Neural cell (in vitro differentiated cells): ENCODE measurements around the gene GNG14. TPM values are rescaled to one million over a fixed set of nuclear protein-coding genes. Genes with fewer than 3 reads are reported as not detected.

Source experiments
- H2AFZ ChIP-seq: fragments of 200-600, 300-800 bp; sonication (generic), shearing (Covaris generic); 2 replicates; pipeline ENCODE4 v1.6.0; 2014; ENCODE audit warnings: low read depth, mild to moderate bottlenecking, antibody characterized with exemption, low read length, moderate library complexity
- H3F3A ChIP-seq: fragments of 200-600 bp; shearing (Covaris generic); 2 replicates; pipeline ENCODE4 v1.6.1; 2016; ENCODE audit warnings: mild to moderate bottlenecking, moderate library complexity, mixed read lengths, antibody characterized with exemption, low read length; ENCODE audit not compliant: insufficient read depth, poor library complexity, severe bottlenecking
- H3K27ac ChIP-seq: fragments of 200-600, 300-800 bp; sonication (generic), shearing (Covaris generic); 2 replicates; pipeline ENCODE4 v1.5.1; 2014; ENCODE audit warnings: mild to moderate bottlenecking, low read length, moderate library complexity
- H3K27me3 ChIP-seq: fragments of 300-800, 200-600 bp; sonication (generic), shearing (Covaris generic); 2 replicates; pipeline ENCODE4 v1.6.0; 2014; ENCODE audit warnings: mild to moderate bottlenecking, low read depth, low read length, moderate library complexity; ENCODE audit not compliant: insufficient read depth
- H3K36me3 ChIP-seq: fragments of 300-800, 200-600 bp; sonication (generic), shearing (Covaris generic); 2 replicates; pipeline ENCODE4 v1.5.1; 2014; ENCODE audit warnings: mild to moderate bottlenecking, antibody characterized with exemption, low read length, moderate library complexity; ENCODE audit not compliant: insufficient read depth
- H3K4me2 ChIP-seq: fragments of 300-800, 200-600 bp; sonication (generic), shearing (Covaris generic); 2 replicates; pipeline ENCODE4 v1.6.0; 2014; ENCODE audit warnings: mild to moderate bottlenecking, low read length
- H3K4me3 ChIP-seq: fragments of 300-800, 200-600 bp; sonication (generic), shearing (Covaris generic); 2 replicates; pipeline ENCODE4 v1.5.1; 2014; ENCODE audit warnings: mild to moderate bottlenecking, low read length, moderate library complexity
- H3K79me2 ChIP-seq: fragments of 200-600 bp; shearing (Covaris generic); replicated peaks from 2 replicates; pipeline ENCODE4 v1.6.0; 2014; ENCODE audit warnings: mild to moderate bottlenecking, low read length, moderate library complexity; ENCODE audit not compliant: insufficient read depth
- H3K9ac ChIP-seq: fragments of 300-800, 200-600 bp; sonication (generic), shearing (Covaris generic); 2 replicates; pipeline ENCODE4 v1.6.1; 2016; ENCODE audit warnings: mild to moderate bottlenecking, low read length, mixed read lengths
- H3K9me2 ChIP-seq: fragments of 200-600 bp; shearing (Covaris generic); 2 replicates; pipeline ENCODE4 v1.6.1; 2016; ENCODE audit warnings: mild to moderate bottlenecking, low read length, mixed read lengths; ENCODE audit not compliant: insufficient read depth
- H3K9me3 ChIP-seq: fragments of 200-600, 300-800 bp; sonication (generic), shearing (Covaris generic); 2 replicates; pipeline ENCODE4 v1.6.1; 2016; ENCODE audit warnings: mild to moderate bottlenecking, mixed run types, low read length, moderate library complexity, mixed read lengths
- H4K20me1 ChIP-seq: fragments of 200-600 bp; shearing (Covaris generic); 2 replicates; pipeline ENCODE4 v1.6.1; 2016; ENCODE audit warnings: mild to moderate bottlenecking, mixed run types; ENCODE audit not compliant: insufficient read depth
- CTCF ChIP-seq: fragments of 450-650 bp; IDR thresholded peaks from 2 replicates; pipeline ENCODE4 v1.5.1; 2014; ENCODE audit warnings: antibody characterized with exemption, mild to moderate bottlenecking, moderate library complexity; ENCODE audit not compliant: poor library complexity, severe bottlenecking
- EP300 ChIP-seq: fragments of 450-650 bp; conservative IDR thresholded peaks from 2 replicates; pipeline ENCODE4 v1.6.1; 2014; ENCODE audit warnings: antibody characterized with exemption, mild to moderate bottlenecking, moderate library complexity; ENCODE audit not compliant: poor library complexity, severe bottlenecking
- EZH2 ChIP-seq: fragments of 200-600, 300-800 bp; shearing (Covaris generic), sonication (generic); IDR thresholded peaks from 2 replicates; pipeline ENCODE4 v1.6.1; 2014; ENCODE audit warnings: antibody characterized with exemption, low read length, borderline replicate concordance, mild to moderate bottlenecking; ENCODE audit not compliant: insufficient read depth, poor library complexity, severe bottlenecking
- MXI1 ChIP-seq: fragments of 450-650 bp; conservative IDR thresholded peaks from 2 replicates; pipeline ENCODE4 v1.6.1; 2014; ENCODE audit warnings: antibody characterized with exemption, mild to moderate bottlenecking; ENCODE audit not compliant: poor library complexity, severe bottlenecking
- POLR2AphosphoS5 ChIP-seq: IDR thresholded peaks from 2 replicates; pipeline ENCODE4 v1.6.1; 2012
- RAD21 ChIP-seq: fragments of 450-650 bp; conservative IDR thresholded peaks from 2 replicates; pipeline ENCODE4 v1.6.1; 2014; ENCODE audit warnings: antibody characterized with exemption, mild to moderate bottlenecking, moderate library complexity
- SMC3 ChIP-seq: fragments of 450-650 bp; conservative IDR thresholded peaks from 2 replicates; pipeline ENCODE4 v1.6.1; 2014; ENCODE audit warnings: antibody characterized with exemption, mild to moderate bottlenecking, moderate library complexity; ENCODE audit not compliant: poor library complexity
- TAF1 ChIP-seq: IDR thresholded peaks from 2 replicates; pipeline ENCODE4 v1.6.1; 2012; ENCODE audit warnings: low read depth
- polyA plus RNA-seq: library from polyadenylated mRNA; depleted of rRNA; stranded (reverse); fragments of >200 nt; gene quantifications from 2 replicates; pipeline ENCODE4 v1.2.3, GENCODE V29; 2014
- TF ChIP-seq, protein P1 (sequence below): IDR thresholded peaks from 2 replicates; pipeline ENCODE4 v1.6.1; 2012; ENCODE audit warnings: borderline replicate concordance

GNG14 gene
- polyA plus RNA-seq, 1 donor from 2014 or later: not detected

- no peaks in the 10 kb centered on the region for H3K9me3 ChIP-seq
- no peak overlapping the region for H3K9ac ChIP-seq
- no peak overlapping the region for H3K4me2 ChIP-seq
- no peaks in the 10 kb centered on the region for H3K79me2 ChIP-seq
- TF ChIP-seq CTCF (no peak), EZH2 (no peak), TAF1 (no peak), EP300 (no peak), POLR2AphosphoS5 (no peak)
- TF ChIP-seq, protein P1, sequence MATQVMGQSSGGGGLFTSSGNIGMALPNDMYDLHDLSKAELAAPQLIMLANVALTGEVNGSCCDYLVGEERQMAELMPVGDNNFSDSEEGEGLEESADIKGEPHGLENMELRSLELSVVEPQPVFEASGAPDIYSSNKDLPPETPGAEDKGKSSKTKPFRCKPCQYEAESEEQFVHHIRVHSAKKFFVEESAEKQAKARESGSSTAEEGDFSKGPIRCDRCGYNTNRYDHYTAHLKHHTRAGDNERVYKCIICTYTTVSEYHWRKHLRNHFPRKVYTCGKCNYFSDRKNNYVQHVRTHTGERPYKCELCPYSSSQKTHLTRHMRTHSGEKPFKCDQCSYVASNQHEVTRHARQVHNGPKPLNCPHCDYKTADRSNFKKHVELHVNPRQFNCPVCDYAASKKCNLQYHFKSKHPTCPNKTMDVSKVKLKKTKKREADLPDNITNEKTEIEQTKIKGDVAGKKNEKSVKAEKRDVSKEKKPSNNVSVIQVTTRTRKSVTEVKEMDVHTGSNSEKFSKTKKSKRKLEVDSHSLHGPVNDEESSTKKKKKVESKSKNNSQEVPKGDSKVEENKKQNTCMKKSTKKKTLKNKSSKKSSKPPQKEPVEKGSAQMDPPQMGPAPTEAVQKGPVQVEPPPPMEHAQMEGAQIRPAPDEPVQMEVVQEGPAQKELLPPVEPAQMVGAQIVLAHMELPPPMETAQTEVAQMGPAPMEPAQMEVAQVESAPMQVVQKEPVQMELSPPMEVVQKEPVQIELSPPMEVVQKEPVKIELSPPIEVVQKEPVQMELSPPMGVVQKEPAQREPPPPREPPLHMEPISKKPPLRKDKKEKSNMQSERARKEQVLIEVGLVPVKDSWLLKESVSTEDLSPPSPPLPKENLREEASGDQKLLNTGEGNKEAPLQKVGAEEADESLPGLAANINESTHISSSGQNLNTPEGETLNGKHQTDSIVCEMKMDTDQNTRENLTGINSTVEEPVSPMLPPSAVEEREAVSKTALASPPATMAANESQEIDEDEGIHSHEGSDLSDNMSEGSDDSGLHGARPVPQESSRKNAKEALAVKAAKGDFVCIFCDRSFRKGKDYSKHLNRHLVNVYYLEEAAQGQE: no peak
- H3K4me3 ChIP-seq: no peak overlapping the region
- H3K27ac ChIP-seq: no peak overlapping the region
- H4K20me1 ChIP-seq: no peaks in the 10 kb centered on the region
- H3K36me3 ChIP-seq: no peaks in the 10 kb centered on the region
- no peaks in the 10 kb centered on the region for H3K27me3 ChIP-seq
- H3K9me2 ChIP-seq: no peaks in the 10 kb centered on the region
- no peak overlapping the region for H2AFZ ChIP-seq
- no peaks in the 10 kb centered on the region for H3F3A ChIP-seq
Measured at GRCh38 chr19:12655546-12655945, 32.3 kb upstream of the GNG14 start.

GRCh38 chr19:12656899-12657571 is 30.8 kb upstream of the GNG14 start:
- no peak overlapping the region for H2AFZ ChIP-seq
- H3K4me3 ChIP-seq: no peak overlapping the region
- no peaks in the 10 kb centered on the region for H3K9me2 ChIP-seq
- H3K79me2 ChIP-seq: no peaks in the 10 kb centered on the region
- no peaks in the 10 kb centered on the region for H3K27me3 ChIP-seq
- no peak overlapping the region for H3K27ac ChIP-seq
- H4K20me1 ChIP-seq: no peaks in the 10 kb centered on the region
- TF ChIP-seq TAF1: no peak
- TF ChIP-seq, protein P1: no peak
- TF ChIP-seq EP300: no peak
- no peak for TF ChIP-seq RAD21
- TF ChIP-seq POLR2AphosphoS5: no peak
- no peak for TF ChIP-seq SMC3
- TF ChIP-seq MXI1: no peak
- TF ChIP-seq CTCF: no peak
- TF ChIP-seq EZH2: no peak
- no peak overlapping the region for H3K9ac ChIP-seq
- no peaks in the 10 kb centered on the region for H3K9me3 ChIP-seq
- no peak overlapping the region for H3K4me2 ChIP-seq
- no peaks in the 10 kb centered on the region for H3F3A ChIP-seq
- no peaks in the 10 kb centered on the region for H3K36me3 ChIP-seq
